Thymus (tissue), 11 donors: ENCODE data around the gene PWWP2B. TPM values are rescaled to one million over a fixed set of nuclear protein-coding genes. Genes with fewer than 3 reads are reported as not detected.

Experiments used
- DNase-seq, 9 donors: peaks; one replicate each; pipeline ENCODE4 v3.0.0-alpha.2; 2013; ENCODE audit warnings: low spot score in 9 of 9, low read depth in 6 of 9, missing footprints in 1 of 9
- H3K27ac ChIP-seq, 2 donors: one replicate each; pipeline ENCODE4 v1.5.1; 2013; ENCODE audit warnings: control low read depth in 1 of 2, low read depth in 1 of 2, low read length in 1 of 2, mild to moderate bottlenecking in 1 of 2, moderate library complexity in 1 of 2
- H3K27me3 ChIP-seq, 2 donors: one replicate each; pipeline ENCODE4 v1.5.1; 2013; ENCODE audit warnings: low read length in 1 of 2; ENCODE audit not compliant: control insufficient read depth in 2 of 2, insufficient read depth in 1 of 2
- H3K36me3 ChIP-seq, 2 donors: one replicate each; pipeline ENCODE4 v1.5.1; 2013; ENCODE audit warnings: low read length in 1 of 2, mild to moderate bottlenecking in 1 of 2, moderate library complexity in 1 of 2; ENCODE audit not compliant: control insufficient read depth in 2 of 2, insufficient read depth in 2 of 2
- H3K4me1 ChIP-seq, 2 donors: one replicate each; pipeline ENCODE4 v1.5.1; 2013; ENCODE audit warnings: low read length in 2 of 2; ENCODE audit not compliant: control insufficient read depth in 2 of 2, insufficient read depth in 2 of 2
- H3K4me3 ChIP-seq, 2 donors: one replicate each; pipeline ENCODE4 v1.5.1; 2013; ENCODE audit warnings: low read length in 2 of 2, control low read depth in 1 of 2, mild to moderate bottlenecking in 1 of 2
- H3K9me3 ChIP-seq, 2 donors: one replicate each; pipeline ENCODE4 v1.5.1; 2013; ENCODE audit warnings: low read length in 1 of 2, mild to moderate bottlenecking in 1 of 2; ENCODE audit not compliant: control insufficient read depth in 2 of 2, insufficient read depth in 1 of 2
- WGBS: extraction: QIAGEN DNeasy Blood & Tissue Kit; methylation state at CpG from one replicate; pipeline ENCODE4 v1.1.7; 2013; 5-methylcytosine and 5-hydroxymethylcytosine counted together
- polyA plus RNA-seq: library from polyadenylated mRNA; stranded (reverse); fragments of 200-250 nt; gene quantifications from one replicate; pipeline ENCODE4 v1.2.3, GENCODE V29; 2013
- total RNA-seq: library from RNA; stranded (reverse); fragments of 120-200 nt; gene quantifications from one replicate; pipeline ENCODE4 v1.2.4, GENCODE V29; 2013
- donor health status: healthy.

Gene PWWP2B
- total and polyA plus RNA-seq, 2 donors = 5.1 to 9.8 TPM

GRCh38 chr10:132411561-132412253 lies 14.7 kb downstream of the PWWP2B start:
- DNase-seq = no peak
- Histone ChIP-seq H3K27me3 (peaks cover 0 to 6% of the 10 kb centered on the region in 2 donors), H3K4me1 (peaks cover 0 to 42% of the 10 kb centered on the region in 2 donors), H3K36me3 (peaks cover 0 to 4% of the 10 kb centered on the region in 2 donors), H3K4me3 (no peak overlapping the region), H3K9me3 (no peaks in the 10 kb centered on the region), H3K27ac (peak overlapping the region; percentile 20 to 71)
- WGBS = 73% methylated on average over 23 of the region's 23 CpGs

- Histone ChIP-seq H3K9me3 (no peaks in the 10 kb centered on the region), H3K36me3 (peaks cover 0 to 4% of the 10 kb centered on the region in 2 donors), H3K27me3 (peaks cover 0 to 6% of the 10 kb centered on the region in 2 donors), H3K4me3 (no peak overlapping the region), H3K4me1 (peaks cover 0 to 41% of the 10 kb centered on the region in 2 donors), H3K27ac (peak overlapping the region; percentile 54 to 71)
- no peak for DNase-seq
- WGBS = 89% methylated on average over 29 of the region's 29 CpGs
Measured at GRCh38 chr10:132412316-132413192, 15.6 kb downstream of the PWWP2B start.

GRCh38 chr10:132413226-132414205 lies 16.5 kb downstream of the PWWP2B start:
- WGBS = 93% methylated on average over 32 of the region's 32 CpGs
- DNase-seq = no peak
- H3K27ac ChIP-seq = no peak overlapping the region
- H3K27me3 ChIP-seq = peaks cover 0 to 5% of the 10 kb centered on the region in 2 donors
- no peak overlapping the region for H3K4me3 ChIP-seq
- H3K4me1 ChIP-seq = peaks cover 0 to 38% of the 10 kb centered on the region in 2 donors
- H3K36me3 ChIP-seq = peaks cover 0 to 4% of the 10 kb centered on the region in 2 donors
- H3K9me3 ChIP-seq = no peaks in the 10 kb centered on the region

GRCh38 chr10:132414402-132415016 lies 17.5 kb downstream of the PWWP2B start:
- H3K4me1 ChIP-seq = peaks cover 0 to 37% of the 10 kb centered on the region in 2 donors
- no peak overlapping the region for H3K4me3 ChIP-seq
- WGBS = 96% methylated on average over 21 of the region's 21 CpGs
- no peak overlapping the region for H3K27ac ChIP-seq
- H3K9me3 ChIP-seq = no peaks in the 10 kb centered on the region
- peaks cover 0 to 4% of the 10 kb centered on the region in 2 donors for H3K36me3 ChIP-seq
- no peak for DNase-seq
- H3K27me3 ChIP-seq = peaks cover 0 to 3% of the 10 kb centered on the region in 2 donors

DNA sequence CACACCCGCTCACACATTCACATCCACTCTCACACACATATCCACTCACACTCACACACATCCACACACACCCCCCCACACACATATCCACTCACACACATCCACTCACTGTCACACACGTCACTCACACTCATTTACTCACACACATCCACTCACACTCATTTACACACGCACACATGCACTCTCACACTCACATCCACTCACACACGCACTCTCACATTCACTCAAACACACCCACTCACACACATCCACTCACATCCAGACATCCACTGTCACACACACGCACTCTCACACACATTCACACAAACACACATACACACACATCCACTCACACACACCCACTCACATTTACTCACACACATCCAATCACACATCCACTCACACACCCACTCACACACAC lies 18.3 kb downstream of the PWWP2B start:
- H3K27me3 ChIP-seq = peaks cover 0 to 3% of the 10 kb centered on the region in 2 donors
- 98% methylated on average over 5 of the region's 5 CpGs for WGBS
- peaks cover 0 to 43% of the 10 kb centered on the region in 2 donors for H3K4me1 ChIP-seq
- no peak for DNase-seq
- H3K27ac ChIP-seq = no peak overlapping the region
- H3K36me3 ChIP-seq = peaks cover 0 to 4% of the 10 kb centered on the region in 2 donors
- no peak overlapping the region for H3K4me3 ChIP-seq
- no peaks in the 10 kb centered on the region for H3K9me3 ChIP-seq

DNA sequence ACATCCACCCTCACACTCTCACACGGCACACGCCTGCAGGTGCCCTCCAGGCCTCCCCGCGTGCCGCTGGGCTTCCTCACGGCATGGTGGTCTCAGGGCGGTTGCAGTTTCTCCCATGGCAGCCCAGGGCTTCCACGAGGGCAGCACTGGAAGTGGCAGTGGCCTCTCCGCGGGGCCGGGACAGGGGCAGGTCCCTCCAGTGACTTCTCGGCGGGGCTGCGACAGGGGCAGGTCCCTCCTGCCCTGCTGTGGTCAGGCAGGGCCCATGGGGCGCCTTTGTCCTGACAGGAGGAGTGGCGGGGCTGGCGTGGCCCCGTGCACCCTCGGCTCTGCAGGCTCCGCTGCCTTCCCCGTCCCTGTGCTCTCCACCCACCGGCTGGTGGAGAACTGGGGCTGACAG lies 19.0 kb downstream of the PWWP2B start:
- peaks cover 0 to 46% of the 10 kb centered on the region in 2 donors for H3K4me1 ChIP-seq
- H3K27me3 ChIP-seq = peaks cover 0 to 3% of the 10 kb centered on the region in 2 donors
- no peak overlapping the region for H3K27ac ChIP-seq
- H3K36me3 ChIP-seq = peaks cover 0 to 4% of the 10 kb centered on the region in 2 donors
- no peak overlapping the region for H3K4me3 ChIP-seq
- WGBS = 98% methylated on average over 22 of the region's 22 CpGs
- DNase-seq = no peak
- H3K9me3 ChIP-seq = no peaks in the 10 kb centered on the region

- Histone ChIP-seq H3K9me3 (no peaks in the 10 kb centered on the region), H3K27me3 (peaks cover 0 to 4% of the 10 kb centered on the region in 2 donors), H3K27ac (no peak overlapping the region), H3K36me3 (peaks cover 0 to 4% of the 10 kb centered on the region in 2 donors), H3K4me1 (peaks cover 4 to 47% of the 10 kb centered on the region in 2 donors), H3K4me3 (no peak overlapping the region)
- no peak for DNase-seq
- 99% methylated on average over 32 of the region's 32 CpGs for WGBS
Measured at GRCh38 chr10:132416566-132417256, 19.7 kb downstream of the PWWP2B start.
